Effector CD8-positive, alpha-beta T cell (primary cell): ENCODE measurements around the gene TSPYL1.
"Not testable (repeated sequence)": the region's sequence is repeated elsewhere in the genome, so short reads cannot be mapped to it uniquely, and the experiment has no call there.

Source experiments
- DNase-seq: peaks from one replicate; lab custom pipeline; 2025; lab: John Stamatoyannopoulos, UW
- total RNA-seq, 4 experiments: gene quantifications; one replicate each; lab custom pipeline; 2026; lab: John Stamatoyannopoulos, UW

Gene TSPYL1
- 218 to 259 (median 247) reads per million in 4 experiments for total RNA-seq

DNA sequence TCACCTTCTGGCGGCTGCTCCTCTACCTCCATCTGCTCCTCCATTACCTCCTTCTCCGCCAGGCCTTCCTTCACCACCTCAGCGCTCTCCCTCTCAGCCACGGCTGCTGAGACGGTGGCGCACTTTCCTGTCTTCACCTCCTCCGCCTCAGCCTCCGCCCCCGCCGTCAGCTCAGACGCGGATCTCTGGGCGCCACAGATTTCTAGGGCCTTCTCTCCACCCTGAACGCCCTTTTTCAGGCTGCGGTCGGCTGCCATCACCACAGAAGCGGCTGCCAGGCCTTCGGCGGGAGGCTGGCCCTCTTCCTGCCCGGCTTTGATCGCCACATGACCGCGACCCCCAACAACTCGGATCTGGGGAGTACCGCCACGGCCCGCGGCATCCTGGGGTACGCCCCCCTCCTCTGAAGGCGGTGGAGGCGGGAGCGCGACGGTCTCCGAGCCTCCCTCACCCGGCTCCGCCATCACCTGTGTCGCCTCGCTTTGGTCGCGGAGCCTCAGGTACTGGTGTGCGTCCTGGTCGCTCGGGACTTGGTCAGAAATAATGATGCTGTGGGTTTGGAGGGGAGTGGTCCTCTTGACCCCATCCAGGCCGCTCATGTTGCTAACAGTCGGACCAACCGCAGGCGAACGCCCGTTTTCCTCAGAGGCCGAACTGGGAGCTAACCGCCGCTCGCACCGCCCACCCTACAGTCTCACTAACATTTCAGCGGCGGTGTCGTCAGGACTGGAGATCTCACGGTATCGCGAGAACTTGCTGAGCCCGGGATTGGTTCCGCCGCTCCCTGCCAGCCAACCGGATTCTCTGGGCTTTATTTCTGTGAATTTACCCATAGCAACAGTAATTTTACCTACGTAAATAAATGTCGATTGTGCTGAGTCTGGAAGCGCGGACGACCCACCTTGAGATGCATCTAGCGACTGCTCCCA, at the start of gene TSPYL1:
Gene TSPYL1, minus strand, starts transcription at position 699 of the 929 bp plus-strand sequence. Its CDS starts 100 bp downstream, at position 599.
- DNase-seq = peak; percentile 89

GRCh38 chr6:116329156-116329555, 49.4 kb upstream of the TSPYL1 start:
- no peak for DNase-seq

GRCh38 chr6:116328528-116328903, 48.8 kb upstream of the TSPYL1 start:
- no peak for DNase-seq

GRCh38 chr6:116327803-116328527, 48.2 kb upstream of the TSPYL1 start:
- no peak for DNase-seq

DNA sequence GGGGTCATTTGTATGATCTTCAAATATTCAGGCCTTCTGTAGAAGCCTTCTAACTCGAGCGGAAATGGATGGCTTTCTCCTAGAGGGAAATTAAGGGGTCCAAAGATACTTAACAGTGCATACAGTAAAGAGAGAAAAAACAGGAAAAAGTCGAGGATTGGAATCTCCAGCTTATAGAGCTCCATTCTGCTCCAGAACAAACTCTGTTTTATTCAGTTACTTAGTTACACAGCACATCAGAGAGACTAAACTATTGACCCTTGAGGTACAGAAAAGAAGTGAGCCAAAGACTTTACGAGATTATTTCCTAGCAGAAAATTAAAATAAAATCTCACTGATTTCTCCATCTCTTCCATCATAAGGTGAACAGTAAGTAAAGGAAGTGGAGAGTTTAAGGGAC, 47.3 kb upstream of the TSPYL1 start:
- no peak for DNase-seq

- DNase-seq = no peak
Measured at GRCh38 chr6:116326181-116326671, 46.5 kb upstream of the TSPYL1 start.

DNA sequence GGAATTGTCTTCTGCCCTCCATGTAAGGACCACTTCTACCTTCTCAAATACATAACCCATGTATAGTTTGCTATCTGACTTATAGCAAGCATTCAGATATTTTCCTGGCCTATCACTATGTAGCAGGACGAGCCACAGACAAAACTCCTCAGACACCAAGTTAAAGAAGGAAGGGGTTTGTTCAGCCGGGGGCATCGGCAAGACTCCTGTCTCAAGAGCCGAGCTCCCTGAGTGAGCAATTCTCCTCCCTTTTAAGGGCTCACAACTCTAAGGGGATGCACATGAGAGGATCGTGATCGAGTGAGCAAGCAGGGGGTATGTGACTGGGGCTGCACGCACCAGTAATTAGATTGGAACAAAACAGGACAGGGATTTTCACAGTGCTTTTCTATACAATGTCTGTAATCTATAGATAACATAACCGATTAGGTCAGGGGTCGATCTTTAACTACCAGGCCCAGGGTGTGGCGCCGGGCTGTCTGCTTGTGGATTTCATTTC, 46.0 kb upstream of the TSPYL1 start:
- not testable (repeated sequence) for DNase-seq

- DNase-seq = no peak
Measured at GRCh38 chr6:116323863-116324262, 44.1 kb upstream of the TSPYL1 start.

GRCh38 chr6:116321933-116322332, 42.2 kb upstream of the TSPYL1 start:
- DNase-seq = not testable (repeated sequence)

GRCh38 chr6:116316772-116317467, 37.2 kb upstream of the TSPYL1 start:
- no peak for DNase-seq

- no peak for DNase-seq
Measured at GRCh38 chr6:116314878-116315277, 35.1 kb upstream of the TSPYL1 start.

- DNase-seq = no peak
Measured at GRCh38 chr6:116314218-116314617, 34.5 kb upstream of the TSPYL1 start.

DNA sequence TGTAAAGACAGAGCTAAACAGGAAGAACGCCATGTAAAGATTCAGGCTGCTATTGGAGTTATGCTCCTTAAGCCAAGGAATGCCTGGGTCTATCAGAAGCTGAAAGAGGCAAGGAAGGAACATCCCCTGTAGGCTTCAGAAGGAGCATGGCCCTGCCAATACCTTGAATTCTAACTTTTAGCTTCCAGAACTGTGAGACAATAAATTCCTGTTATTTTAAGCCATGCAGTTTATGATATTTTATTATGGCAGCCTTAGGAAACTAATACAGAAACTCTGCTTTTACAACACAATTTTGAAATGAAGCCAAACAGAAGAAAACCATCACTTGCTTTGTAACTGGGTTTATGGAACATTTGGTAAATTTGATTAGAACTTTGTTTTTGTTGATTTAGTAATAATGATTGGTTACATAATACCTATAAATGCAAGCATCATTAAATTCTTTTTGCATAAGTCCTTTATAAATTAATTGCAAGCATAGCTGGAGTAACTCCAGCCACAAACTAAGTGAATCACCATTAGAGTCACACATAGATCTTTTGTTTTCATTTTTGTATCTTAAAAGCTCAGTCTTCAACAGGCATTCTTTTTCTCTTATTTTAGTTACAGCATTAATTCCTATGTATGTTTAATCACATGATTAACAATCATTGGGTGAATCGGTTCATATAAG, 33.5 kb upstream of the TSPYL1 start:
- no peak for DNase-seq

GRCh38 chr6:116309657-116310056, 29.9 kb upstream of the TSPYL1 start:
- no peak for DNase-seq

- DNase-seq = no peak
Measured at GRCh38 chr6:116309001-116309400, 29.3 kb upstream of the TSPYL1 start.

GRCh38 chr6:116307633-116308032, 27.9 kb upstream of the TSPYL1 start:
- DNase-seq = no peak

- no peak for DNase-seq
Measured at GRCh38 chr6:116307001-116307400, 27.3 kb upstream of the TSPYL1 start.

DNA sequence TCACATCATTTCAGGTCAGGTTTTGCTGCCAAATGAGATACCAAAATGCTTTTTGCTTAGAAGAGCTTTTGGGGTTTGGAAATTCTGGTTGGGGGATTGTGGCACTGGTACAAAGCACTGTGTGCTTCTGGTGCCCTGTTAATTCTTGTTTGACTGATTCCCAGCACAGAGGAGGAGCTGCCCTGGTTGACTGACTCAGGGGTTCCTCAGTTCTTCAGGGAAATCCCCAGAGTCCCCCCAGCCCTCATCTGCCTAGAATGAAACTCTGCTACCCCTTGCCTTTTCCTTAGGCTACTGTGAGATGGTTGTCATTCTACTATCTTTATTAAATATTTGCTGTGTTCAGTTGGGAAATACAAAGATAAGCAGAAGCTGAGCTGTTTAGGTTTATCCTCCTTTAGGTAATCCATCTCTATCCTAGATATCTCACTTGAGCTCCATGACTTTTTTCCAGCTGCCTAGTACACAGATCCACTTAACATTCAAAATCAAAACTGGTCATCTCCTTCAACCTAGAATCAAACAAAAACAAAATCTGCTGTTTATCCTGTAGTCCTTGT, 24.9 kb upstream of the TSPYL1 start:
- no peak for DNase-seq

DNA sequence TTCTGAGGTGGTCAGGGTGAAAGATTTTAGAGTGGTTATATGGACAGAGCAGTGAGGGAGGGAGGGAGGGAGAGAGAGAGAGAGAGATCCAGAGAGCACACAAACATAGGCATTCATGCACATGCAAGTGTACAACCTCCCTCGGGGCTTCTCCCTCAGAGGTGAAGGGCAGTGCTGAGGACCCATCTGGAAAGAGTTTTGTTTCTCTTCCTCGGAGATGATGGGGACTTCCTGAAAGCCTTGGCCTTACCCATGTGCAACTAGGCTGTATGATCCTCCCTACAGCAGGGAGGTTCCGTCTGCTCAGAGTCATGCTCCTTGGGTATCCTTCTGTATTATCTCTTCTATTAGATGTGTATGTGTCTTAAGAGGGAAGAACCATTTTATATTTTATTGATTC, 21.4 kb upstream of the TSPYL1 start:
- no peak for DNase-seq

DNA sequence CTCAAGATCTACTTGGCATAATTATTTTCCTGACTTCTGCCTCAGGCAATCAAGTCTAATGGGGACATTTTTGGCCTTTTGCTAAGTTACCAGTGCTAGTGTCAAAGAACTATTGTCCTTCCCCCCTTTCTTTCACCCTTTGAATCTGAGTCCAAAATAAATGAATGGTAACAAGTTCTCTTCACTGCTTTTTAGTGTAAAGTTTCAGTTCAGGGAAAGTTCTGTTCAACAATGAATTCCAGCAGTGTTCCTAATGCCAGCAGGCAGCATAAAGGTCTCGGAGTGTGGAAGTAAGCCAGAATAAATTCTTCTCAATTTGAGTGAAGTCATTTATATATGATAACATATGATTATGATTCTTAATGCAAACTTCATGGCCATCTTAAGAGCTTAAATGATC, 20.8 kb upstream of the TSPYL1 start:
- DNase-seq = no peak

GRCh38 chr6:116298973-116299372, 19.2 kb upstream of the TSPYL1 start:
- no peak for DNase-seq
